Measurements from ENCODE around the gene EXPH5.

Gene EXPH5

DNA sequence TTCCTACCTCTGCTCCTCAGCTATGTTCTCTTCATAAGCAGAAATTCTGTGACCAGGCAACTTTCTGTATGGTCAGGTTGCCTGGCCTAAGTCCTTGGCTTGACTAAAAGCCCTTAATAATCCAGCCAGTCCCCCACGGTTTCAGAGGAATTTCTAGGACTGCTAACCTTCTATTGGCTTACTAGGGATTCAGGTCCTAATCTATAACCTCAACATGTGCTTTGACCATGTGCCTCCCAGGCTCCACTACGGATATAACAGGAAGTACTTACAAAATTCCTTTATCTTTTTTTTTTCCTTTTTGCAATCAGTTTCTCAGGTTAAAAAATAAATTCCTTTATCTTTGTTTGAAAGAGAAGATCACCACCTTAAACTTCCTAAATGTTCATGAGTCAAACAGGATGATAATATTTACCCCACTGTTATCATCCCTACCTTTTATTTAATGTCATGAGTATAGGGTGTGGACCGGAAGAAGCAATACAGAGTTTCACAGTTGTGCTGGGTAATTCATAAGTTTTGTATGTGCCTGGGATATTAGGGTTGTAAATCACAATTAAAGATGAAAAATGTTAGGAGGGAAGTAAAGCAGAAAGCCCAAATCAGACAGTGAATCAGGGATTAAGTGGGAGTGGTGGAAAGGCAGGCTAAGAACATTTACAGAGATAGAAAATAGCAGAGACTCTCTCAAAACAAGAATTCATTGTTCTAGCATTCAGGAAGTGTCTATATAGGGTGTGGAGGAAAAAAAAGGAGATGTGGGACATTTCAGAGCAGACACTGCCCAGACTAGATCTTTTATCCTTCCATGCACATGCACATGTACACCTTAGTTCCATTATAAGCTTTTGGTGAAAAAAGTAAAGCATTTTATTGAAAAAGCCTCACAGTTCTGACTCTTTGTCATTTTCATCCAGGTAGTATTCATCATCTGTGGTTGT is 84.6 kb downstream of the EXPH5 start:
- no peak for DNase-seq

DNA sequence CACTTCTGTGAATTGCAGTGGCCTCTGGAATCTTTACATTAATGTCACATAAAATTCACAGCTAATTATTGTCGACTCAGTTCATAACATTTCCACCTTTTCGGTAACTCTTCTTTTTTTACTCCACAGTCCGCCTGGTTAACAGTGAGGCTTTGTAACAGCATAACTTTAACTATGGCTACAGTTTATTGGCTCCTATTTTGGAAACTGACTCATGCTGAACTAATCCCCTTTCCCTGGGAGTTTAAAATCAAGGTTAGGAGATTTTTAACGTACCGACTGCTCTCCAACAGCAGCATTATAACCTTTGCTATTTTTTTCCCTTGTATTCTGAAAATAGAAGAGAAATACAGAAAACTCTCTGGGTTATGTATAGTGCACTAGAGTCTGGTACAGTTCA is 92.2 kb downstream of the EXPH5 start:
- no peak for DNase-seq

DNA sequence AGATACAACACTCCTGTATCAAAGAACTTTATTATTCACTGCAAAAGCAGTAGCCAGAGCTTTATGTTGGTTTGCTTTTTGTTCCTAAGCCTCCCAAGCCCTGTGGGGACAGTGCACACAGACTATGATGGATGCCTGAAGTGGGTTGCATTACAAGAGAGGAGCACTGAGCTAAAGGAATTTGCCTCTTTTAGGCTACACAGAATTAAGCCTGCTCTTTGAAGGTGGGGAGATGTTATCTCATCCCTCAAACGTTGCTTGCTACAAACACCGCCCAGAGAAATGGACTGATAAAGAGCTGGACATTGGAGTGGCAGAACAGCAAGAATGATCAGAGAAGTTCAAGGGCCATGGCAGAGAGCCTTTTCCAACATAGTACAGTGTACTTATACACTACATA is 92.8 kb downstream of the EXPH5 start:
- no peak for DNase-seq

DNA sequence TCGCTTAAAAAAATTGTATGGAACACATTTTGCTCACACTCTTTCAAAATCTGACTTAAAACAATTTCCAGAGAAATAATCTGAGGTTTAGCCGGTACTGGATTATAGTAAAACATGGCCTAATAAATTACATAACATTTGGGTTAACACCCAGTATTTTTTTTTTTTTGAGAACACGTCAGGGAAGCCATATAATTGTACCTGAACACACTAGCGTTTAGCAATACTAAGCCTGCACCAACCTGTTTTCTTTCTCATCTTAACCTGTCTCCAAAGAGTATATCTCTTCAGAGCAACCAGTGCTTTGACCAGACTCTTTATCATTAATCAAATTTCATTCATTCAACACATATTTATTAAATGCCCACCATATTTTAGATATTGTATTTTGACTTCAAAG is 93.4 kb downstream of the EXPH5 start:
- no peak for DNase-seq

GRCh38 chr11:108498816-108499408 is 94.7 kb downstream of the EXPH5 start:
- no peak for DNase-seq

GRCh38 chr11:108498046-108498815 is 95.3 kb downstream of the EXPH5 start, which contains the start of gene POGLUT3:
POGLUT3 (minus strand) TSS chr11:108498384; CDS start chr11:108498366, 18 bp downstream.
- DNase-seq, result peak; percentile 20

DNA sequence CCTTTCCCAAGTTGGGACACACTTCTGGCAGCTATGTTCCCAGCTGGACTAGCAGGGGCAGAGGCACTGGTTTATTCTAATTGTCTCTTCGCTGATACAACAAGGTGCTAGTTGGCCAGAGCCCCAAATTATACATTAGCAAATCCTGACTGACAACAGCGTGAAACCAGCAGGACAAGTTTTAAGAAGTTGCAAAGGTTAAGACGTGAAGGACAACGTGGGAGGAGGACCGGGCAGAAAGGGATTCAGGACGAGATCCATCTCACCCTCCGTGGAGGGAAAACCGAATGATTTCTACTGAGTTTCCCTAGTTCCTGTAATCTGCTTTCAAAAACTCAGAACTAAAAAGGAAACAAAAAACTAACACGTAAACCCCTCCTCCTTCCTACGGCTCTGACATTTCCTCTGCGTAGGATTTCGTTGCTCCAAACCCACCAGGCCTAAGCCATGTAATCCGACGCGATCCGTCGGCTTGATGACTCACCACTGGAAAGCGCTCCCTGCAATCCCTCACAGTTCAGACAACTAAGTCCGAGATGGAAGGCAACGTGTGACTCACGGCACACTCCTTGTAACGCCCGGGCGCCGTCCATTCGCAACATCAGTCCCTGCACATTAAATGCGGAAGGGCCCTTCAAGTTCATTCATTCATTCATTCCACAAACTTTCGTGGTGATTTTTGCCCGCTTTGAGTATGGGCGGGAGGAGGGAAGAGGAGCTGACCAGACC is 96.1 kb downstream of the EXPH5 start:
- peak; percentile 44 for DNase-seq

DNA sequence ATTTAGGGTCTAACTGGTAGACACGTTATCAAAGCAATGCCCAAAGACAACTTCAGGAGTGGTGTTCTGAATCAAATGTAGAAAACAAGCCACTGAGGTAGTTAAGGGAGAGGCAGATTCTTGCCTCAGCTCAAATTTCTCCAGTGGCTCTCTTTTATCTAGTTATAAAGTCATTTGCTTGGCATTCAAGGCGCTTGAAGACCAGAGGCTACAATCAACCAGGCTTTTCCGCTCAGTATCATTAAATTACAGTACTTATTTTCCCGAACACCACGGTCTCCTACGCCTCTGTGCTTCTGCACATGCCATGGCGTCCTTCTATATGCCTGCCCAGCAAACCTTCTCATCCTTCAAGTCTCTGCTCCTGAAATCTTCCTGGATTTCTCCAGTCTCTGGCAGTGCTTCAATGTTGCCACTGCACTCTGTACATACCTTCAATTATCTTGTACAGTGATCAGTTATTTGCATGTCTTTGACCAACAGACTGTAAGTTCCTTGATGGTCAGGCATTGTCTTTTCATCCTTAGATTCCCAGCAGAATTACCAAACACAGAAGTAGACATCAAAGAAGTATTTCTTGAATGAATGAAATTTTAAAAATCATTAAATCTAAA is 96.8 kb downstream of the EXPH5 start:
- no peak for DNase-seq

- no peak for DNase-seq
Measured at GRCh38 chr11:108495326-108495725, 98.2 kb downstream of the EXPH5 start.

DNA sequence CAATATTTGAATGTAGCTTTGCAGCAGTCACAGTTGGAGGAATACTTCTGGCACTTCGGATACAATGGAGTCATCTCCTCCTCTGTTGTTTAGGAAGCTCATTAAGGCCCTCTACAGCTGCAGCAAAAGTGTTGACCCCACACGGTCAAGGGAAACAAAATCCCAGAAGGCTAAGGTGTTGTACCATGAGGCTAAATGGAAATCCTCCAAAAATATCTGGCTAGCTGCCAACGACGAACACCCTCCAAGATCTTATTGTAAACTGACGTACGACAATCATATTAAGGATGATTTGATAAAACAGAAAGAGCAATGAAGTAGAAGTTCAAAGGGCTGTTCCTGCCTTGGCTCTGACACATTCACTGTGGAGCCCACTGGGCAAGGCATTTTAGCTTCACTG is 99.4 kb downstream of the EXPH5 start:
- no peak for DNase-seq

DNA sequence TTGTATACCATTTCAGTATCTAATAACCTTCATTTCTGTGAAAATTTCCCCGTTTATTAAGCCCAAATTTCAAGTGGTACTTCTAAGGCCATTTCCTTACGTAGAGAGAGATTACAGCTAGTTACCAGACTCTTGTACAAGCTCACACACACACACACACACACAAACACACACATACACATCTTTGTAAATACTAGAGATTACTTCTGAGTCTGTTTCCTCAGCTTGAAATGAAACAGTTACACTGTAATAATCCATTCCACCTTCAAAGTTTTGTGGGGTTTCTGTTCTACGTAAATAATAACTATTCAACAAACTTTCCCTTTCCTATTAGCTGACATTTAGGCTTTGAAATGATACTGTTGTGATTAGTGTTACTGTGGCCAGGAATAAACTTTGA is 101.6 kb downstream of the EXPH5 start:
- DNase-seq, result no peak

DNA sequence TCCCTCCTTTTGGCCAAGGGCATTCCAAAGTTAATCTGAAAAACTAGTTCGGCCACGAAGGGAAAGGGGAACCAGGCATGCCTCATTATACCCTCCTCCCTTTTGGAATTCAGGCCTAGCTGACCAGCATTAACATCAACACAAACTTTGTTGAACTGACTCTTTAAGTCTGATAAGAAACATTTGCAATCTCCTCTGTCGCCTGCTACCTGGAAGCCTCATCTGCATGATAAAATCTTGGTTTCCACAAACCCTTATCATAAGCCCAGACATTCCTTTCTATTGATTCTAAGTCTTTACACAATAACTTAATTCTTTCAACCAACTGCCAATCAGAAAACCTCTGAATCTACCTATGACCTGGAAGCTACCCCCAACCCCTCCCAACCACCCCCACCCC is 106.7 kb downstream of the EXPH5 start:
- no peak for DNase-seq

GRCh38 chr11:108486331-108486730 is 107.2 kb downstream of the EXPH5 start:
- no peak for DNase-seq

DNA sequence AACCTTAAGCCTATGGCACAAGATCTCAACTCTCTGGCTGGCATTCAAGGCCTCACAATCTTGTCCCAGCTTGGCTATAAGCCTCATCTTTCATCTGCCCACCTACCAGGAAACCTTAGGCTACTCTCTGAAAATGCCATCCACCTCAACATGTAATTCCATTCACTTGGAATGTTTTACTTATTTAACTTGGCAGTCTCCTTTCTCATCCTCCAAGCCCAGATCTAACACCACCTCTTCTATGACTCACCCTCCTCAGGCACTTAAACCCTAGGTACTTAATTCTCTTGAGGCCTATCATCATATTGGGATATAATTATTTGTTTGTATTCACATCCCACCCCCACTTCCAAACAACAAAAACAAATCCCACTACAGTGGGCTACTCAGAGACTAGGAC is 110.4 kb downstream of the EXPH5 start:
- DNase-seq, result no peak

DNA sequence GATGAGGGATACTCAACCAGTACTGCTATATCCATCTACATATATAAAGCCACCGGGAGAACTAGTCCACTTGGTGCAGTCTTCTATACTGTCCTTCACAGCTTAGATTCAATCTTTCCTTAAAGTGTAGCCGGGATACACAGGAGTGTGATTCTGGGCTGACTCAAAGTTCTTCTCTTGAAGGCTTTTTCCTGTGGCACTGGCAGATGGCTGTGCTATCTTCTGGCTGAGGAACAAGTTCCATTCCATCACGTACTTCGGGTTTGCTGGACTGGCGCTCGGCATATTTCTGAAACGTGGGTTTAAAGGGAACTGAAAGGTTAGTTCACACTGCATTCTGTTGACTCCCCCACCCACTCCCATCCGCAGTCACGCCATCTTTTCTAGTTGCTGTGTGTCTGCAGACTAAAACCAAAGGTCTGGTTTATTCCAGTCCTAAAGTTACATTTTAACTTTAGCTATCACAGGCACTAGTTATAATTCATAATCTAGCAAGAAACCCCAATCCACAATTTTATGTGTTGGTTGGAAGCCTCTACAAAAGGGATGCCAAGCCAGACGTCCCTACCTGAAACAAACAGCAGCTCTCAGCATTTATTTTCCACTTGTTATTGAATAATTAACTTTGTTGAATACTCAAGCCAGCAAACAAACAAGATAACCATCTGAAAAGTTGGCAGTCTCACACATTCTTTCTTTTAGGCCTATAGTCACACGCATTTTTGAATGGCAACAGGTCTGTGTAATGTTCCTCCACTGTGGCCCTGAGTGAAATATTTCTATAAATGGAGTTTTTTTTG is 118.7 kb downstream of the EXPH5 start:
- no peak for DNase-seq

GRCh38 chr11:108472681-108473080 is 120.9 kb downstream of the EXPH5 start:
- no peak for DNase-seq

DNA sequence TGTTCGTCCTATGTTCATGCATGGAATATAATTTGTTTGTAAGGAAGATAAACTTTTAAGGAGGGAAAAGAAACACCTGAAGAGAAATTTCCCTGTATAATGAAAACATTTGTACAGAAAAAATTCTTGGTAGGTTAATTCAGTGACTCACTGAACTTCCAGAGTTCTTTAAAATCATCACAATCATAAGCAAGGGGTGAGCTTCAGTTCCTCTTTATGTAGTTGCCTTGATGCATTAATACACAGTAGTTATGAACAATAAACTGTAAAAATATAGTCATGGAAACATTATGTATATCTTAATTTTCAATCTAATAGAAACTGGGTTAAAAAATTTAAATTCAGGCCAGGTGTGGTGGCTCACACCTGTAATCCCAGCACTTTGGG is 125.1 kb downstream of the EXPH5 start:
- no peak for DNase-seq

DNA sequence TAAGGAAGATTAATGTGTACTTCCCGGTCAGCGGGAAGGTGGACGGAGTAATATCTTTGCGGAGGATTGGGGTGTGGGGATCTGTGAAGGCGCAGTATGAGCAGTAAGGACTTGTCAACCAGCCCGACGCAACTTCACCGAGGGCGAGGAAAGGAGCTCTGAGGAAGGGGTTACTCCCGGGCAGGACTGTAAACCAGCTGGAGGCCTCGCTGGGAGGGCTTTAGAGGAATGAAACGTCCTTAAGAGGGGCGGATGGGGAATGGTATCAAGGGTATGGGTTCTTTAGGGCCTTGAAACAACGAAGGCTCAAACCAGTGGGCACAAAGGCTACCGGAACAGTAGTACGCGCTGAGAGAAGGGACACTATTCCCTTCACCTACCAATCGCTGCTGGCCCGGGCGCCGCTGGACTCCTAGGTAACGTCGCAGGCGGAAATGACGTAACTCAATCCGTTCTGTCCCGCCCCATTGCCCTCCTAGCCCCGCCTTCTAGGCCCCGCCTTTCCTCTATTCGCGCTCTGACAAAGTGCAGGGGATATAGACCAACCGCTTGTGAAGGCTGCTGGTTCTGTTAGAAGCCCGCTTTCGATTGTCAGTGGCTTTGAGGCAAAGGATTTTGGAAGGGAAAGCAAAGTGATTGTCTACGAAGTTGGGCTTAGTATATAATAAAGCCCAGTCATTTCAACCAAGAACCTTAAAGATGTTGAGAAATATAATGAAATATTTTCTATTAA is 126.3 kb downstream of the EXPH5 start, which contains the start of gene C11orf65:
Gene C11orf65, minus strand, starts transcription at position 439 of the 733 bp plus-strand sequence. CDS start 5,970 bp downstream, outside the sequence.
- peak; percentile 99 for DNase-seq

DNA sequence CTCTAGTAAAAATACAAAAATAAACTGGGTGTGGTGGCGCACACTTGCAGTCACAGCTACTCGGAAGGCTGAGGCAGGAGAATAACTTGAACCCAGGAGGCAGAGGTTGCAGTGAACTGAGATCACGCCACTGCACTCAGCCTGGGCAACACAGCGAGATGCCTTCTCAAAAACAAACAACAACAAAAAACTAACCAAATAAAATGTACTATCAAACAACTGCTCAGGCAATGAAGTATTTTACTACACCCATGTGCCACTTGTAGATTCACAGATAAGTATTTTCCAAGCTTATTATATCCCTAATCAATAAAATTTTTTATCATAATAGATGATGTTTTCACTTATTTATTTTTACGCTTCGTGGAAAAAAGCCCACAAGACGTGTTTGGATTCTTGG is 127.2 kb downstream of the EXPH5 start:
- DNase-seq, result no peak

Measured in midbrain (tissue), 1 donor.